Neural progenitor cell (in vitro differentiated cells): ENCODE data around the gene SOHLH2.

Experiments used
- EZH2 ChIP-seq: fragments of 200-600 bp; sonication (generic); IDR thresholded peaks from 2 replicates; pipeline ENCODE4 v1.6.1; 2017; ENCODE audit warnings: antibody characterized with exemption, mild to moderate bottlenecking, moderate library complexity
- TF ChIP-seq, protein P1 (sequence below): fragments of 200-600 bp; sonication (generic); IDR thresholded peaks from 2 replicates; pipeline ENCODE4 v1.5.1; 2017; ENCODE audit warnings: antibody characterized with exemption, mild to moderate bottlenecking

DNA sequence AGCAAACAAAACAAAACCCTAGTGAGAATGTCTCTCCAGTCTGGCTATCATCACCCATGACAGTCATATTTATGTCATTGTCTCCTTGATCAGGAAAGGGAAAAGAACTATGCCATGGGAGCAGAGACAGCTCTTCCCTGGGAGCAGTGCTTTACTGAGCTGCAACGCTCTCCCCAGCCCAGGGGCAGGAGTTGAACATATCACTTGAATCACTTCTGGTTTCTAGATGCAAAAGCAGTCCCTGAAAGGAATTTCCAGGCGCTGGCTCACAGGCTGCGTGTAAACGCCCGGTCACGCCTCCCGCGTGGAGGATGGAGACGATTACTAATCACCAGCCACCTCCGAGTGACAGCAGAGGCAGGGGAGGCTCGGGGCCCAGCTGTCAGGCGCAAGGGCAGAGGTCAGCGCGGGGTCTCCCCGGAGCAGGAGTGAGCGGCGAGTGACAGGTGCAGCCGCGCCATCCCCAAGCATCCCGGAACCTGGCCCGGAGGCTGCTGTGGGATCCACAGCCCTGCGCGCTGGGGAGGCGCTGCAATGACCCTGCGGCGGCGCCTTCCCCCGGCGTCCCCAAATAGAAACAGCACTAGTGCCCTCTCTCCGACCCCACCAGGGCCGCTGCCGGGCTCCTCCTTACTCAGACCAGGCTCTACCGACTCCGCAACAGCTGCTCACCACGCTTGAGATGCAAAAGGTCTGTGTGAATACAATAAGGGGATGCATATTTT lies 59.6 kb downstream of the SOHLH2 start:
- TF ChIP-seq, protein P1, sequence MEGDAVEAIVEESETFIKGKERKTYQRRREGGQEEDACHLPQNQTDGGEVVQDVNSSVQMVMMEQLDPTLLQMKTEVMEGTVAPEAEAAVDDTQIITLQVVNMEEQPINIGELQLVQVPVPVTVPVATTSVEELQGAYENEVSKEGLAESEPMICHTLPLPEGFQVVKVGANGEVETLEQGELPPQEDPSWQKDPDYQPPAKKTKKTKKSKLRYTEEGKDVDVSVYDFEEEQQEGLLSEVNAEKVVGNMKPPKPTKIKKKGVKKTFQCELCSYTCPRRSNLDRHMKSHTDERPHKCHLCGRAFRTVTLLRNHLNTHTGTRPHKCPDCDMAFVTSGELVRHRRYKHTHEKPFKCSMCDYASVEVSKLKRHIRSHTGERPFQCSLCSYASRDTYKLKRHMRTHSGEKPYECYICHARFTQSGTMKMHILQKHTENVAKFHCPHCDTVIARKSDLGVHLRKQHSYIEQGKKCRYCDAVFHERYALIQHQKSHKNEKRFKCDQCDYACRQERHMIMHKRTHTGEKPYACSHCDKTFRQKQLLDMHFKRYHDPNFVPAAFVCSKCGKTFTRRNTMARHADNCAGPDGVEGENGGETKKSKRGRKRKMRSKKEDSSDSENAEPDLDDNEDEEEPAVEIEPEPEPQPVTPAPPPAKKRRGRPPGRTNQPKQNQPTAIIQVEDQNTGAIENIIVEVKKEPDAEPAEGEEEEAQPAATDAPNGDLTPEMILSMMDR = peak; percentile 5
- TF ChIP-seq EZH2 = no peak
